HEK293T (cell line): ENCODE results near the gene NMRK1.

ENCODE experiments used
- ELF4 ChIP-seq: fragments of 450-650 bp; IDR thresholded peaks from 2 replicates; pipeline ENCODE4 v1.6.1; 2017; ENCODE audit warnings: antibody characterized with exemption
- FOXA1 ChIP-seq: fragments of 450-650 bp; IDR thresholded peaks from 2 replicates; pipeline ENCODE4 v1.6.1; 2016; ENCODE audit warnings: mild to moderate bottlenecking
- FOXK2 ChIP-seq: fragments of 450-650 bp; IDR thresholded peaks from 2 replicates; pipeline ENCODE4 v1.6.1; 2016; ENCODE audit warnings: mild to moderate bottlenecking
- LEF1 ChIP-seq: fragments of 450-650 bp; IDR thresholded peaks from 2 replicates; pipeline ENCODE4 v1.6.1; 2017; ENCODE audit warnings: mild to moderate bottlenecking, borderline replicate concordance
- NFRKB ChIP-seq: fragments of 450-650 bp; IDR thresholded peaks from 2 replicates; pipeline ENCODE4 v1.6.1; 2016; ENCODE audit warnings: mild to moderate bottlenecking, moderate library complexity
- SP1 ChIP-seq: fragments of 450-650 bp; IDR thresholded peaks from 2 replicates; pipeline ENCODE4 v1.6.1; 2017
- SUZ12 ChIP-seq: fragments of 450-650 bp; IDR thresholded peaks from 2 replicates; pipeline ENCODE4 v1.6.1; 2016; ENCODE audit warnings: mild to moderate bottlenecking
- TARDBP ChIP-seq: fragments of 450-650 bp; IDR thresholded peaks from 2 replicates; pipeline ENCODE4 v1.6.1; 2016

- TF ChIP-seq ELF4, result no peak
- no peak for TF ChIP-seq FOXA1
- no peak for TF ChIP-seq NFRKB
- TF ChIP-seq FOXK2, result no peak
- TF ChIP-seq LEF1, result no peak
- no peak for TF ChIP-seq SP1
- TF ChIP-seq SUZ12, result no peak
- no peak for TF ChIP-seq TARDBP
Measured at GRCh38 chr9:75088646-75089372, 854 bp upstream of the NMRK1 start.
